Naive thymus-derived CD8-positive, alpha-beta T cell (primary cell): ENCODE data around the gene APOL2. TPM values are rescaled to one million over a fixed set of nuclear protein-coding genes. Genes with fewer than 3 reads are reported as not detected.
"Not testable (repeated sequence)": the region's sequence is repeated elsewhere in the genome, so short reads cannot be mapped to it uniquely, and the experiment has no call there.

Experiments used
- ATAC-seq, 2 donors: fragments of 150-1000 bp; cut with Tn5 transposase in 1 of 2; sonication (Bioruptor Pico), chemical (Tn5 transposase) in 1 of 2; 1 replicate in 1 of 2; 2 replicates in 1 of 2; pipeline ENCODE4 v1.10.0; 2021; ENCODE audit warnings: mild to moderate bottlenecking in 2 of 2, moderate library complexity in 2 of 2
- POLR2A ChIA-PET: fragments of 350-600 bp; sonication (Branson Sonifier 250); formaldehyde crosslinking; loops from one replicate; lab custom pipeline; 2021; ENCODE audit warnings: antibody characterized with exemption; lab: Charles Lee
- DNase-seq, 10 donors: peaks; one replicate each; pipeline versions ENCODE4 v3.0.0 to v3.0.0-alpha.2; 2020 to 2022
- H3K27ac Mint-ChIP-seq, 10 donors: one replicate each; pipeline ENCODE4 v1.8.0; 2020 to 2022; ENCODE audit warnings: mild to moderate bottlenecking in 10 of 10, mixed read lengths in 10 of 10, moderate library complexity in 4 of 10, inconsistent platforms in 1 of 10
- H3K27me3 Mint-ChIP-seq, 5 donors: one replicate each; pipeline ENCODE4 v1.8.0; 2021 to 2022; ENCODE audit warnings: mixed read lengths in 5 of 5
- H3K36me3 Mint-ChIP-seq, 3 donors: one replicate each; pipeline ENCODE4 v1.8.0; 2020 to 2022; ENCODE audit warnings: mixed read lengths in 3 of 3, mild to moderate bottlenecking in 2 of 3, inconsistent platforms in 1 of 3
- H3K4me1 Mint-ChIP-seq, 4 donors: one replicate each; pipeline ENCODE4 v1.8.0; 2021 to 2022; ENCODE audit warnings: mixed read lengths in 4 of 4
- H3K4me3 Mint-ChIP-seq, 10 donors: one replicate each; pipeline ENCODE4 v1.8.0; 2020 to 2022; ENCODE audit warnings: mild to moderate bottlenecking in 10 of 10, mixed read lengths in 10 of 10, moderate library complexity in 6 of 10, inconsistent platforms in 1 of 10
- H3K9me3 Mint-ChIP-seq, 9 donors: one replicate each; pipeline ENCODE4 v1.8.0; 2020 to 2022; ENCODE audit warnings: mixed read lengths in 9 of 9, mild to moderate bottlenecking in 3 of 9, inconsistent platforms in 1 of 9, moderate library complexity in 1 of 9
- polyA plus RNA-seq, 3 donors: library from polyadenylated mRNA; unstranded; fragments of 300-500 nt; fragmentation: Illumina TruSeq; gene quantifications; one replicate each; pipeline ENCODE4 v1.2.3, GENCODE V29; 2021
- total RNA-seq, 8 experiments: library from RNA in 2 of 8; stranded (reverse) in 2 of 8; gene quantifications; one replicate each; pipeline ENCODE4 v1.2.3 and lab custom pipeline; 2021 to 2026

APOL2 gene
- total and polyA plus RNA-seq, 5 experiments from 2014 or later: 11.7 to 64.1 (median 16.4) TPM

DNA sequence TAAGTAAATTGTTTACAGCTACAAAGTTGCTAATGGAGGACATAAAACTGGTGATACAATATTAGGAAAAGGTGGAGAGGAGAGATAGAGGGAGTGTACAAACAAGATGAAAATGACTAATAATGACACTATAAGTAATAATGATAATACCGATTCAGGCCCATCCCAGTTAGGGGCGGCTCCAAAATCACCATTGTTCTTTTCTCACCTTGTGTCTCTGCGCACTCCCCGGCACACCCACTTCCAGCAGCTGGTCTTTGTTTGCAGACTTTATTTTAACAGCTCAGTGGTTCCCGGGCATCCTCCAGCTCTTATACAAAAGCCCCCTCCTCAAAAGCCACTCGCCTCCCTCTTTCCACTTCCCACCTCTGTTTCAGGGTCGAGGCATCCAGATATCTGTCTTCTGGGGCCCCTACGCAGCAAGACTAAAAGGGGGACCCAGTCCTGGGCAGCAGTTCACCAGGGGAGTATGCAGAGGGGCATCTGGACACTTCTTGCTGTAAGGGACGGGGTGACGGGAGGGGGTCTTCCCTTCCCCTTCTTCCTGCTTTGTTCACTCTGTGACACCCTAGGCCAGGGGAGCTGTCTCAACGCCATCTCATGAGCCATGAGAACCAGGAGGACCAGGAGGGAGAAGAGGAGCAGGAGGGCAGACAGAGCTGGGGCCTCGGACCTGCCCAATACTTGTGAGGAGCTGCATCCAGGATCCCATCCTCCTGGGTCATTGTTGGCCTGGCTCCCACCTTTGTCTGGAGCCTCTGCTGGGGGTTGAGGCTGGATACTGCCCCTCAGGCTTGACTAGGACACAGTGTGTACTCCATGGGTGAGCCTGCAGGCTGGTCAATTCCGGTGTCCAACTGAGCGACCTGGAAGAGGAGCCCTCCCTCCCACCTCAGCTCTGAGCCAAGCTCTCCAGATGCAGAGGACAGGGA lies 2.7 kb downstream of the APOL2 start:
- Mint-ChIP-seq H3K36me3 (peaks cover 12 to 61% (median 34%) of the 10 kb centered on the region in 3 donors), H3K27ac (peak overlapping the region in 6 of 10 donors; percentile 18 to 100 (median 40)), H3K4me3 (peak overlapping the region in 9 of 10 donors; percentile 59 to 100 (median 98)), H3K27me3 (no peaks in the 10 kb centered on the region), H3K9me3 (peaks cover 0 to 2% (median 0%) of the 10 kb centered on the region in 9 donors), H3K4me1 (peaks cover 41 to 66% (median 62%) of the 10 kb centered on the region in 4 donors)
- POLR2A ChIA-PET: no interaction called here
- ATAC-seq (no peak), DNase-seq (peak in 1 of 10 donors; percentile 8)

GRCh38 chr22:36235585-36235984 lies 3.7 kb downstream of the APOL2 start:
- ATAC-seq (no peak), DNase-seq (no peak)
- H3K27me3 Mint-ChIP-seq: no peaks in the 10 kb centered on the region
- H3K4me3 Mint-ChIP-seq: peak overlapping the region in 9 of 10 donors; percentile 49 to 99 (median 59)
- H3K9me3 Mint-ChIP-seq: peaks cover 0 to 2% (median 0%) of the 10 kb centered on the region in 9 donors
- peaks cover 41 to 66% (median 62%) of the 10 kb centered on the region in 4 donors for H3K4me1 Mint-ChIP-seq
- POLR2A ChIA-PET: no interaction called here
- peaks cover 12 to 72% (median 39%) of the 10 kb centered on the region in 3 donors for H3K36me3 Mint-ChIP-seq
- H3K27ac Mint-ChIP-seq: peak overlapping the region in 5 of 10 donors; percentile 6 to 100 (median 27)

GRCh38 chr22:36234919-36235318 lies 4.4 kb downstream of the APOL2 start:
- Mint-ChIP-seq H3K27ac (peak overlapping the region in 5 of 10 donors; percentile 40 to 70 (median 61)), H3K36me3 (peaks cover 12 to 76% (median 40%) of the 10 kb centered on the region in 3 donors), H3K27me3 (no peaks in the 10 kb centered on the region), H3K4me1 (peaks cover 40 to 62% (median 59%) of the 10 kb centered on the region in 4 donors), H3K9me3 (peaks cover 0 to 2% (median 0%) of the 10 kb centered on the region in 9 donors), H3K4me3 (peak overlapping the region in 3 of 10 donors; percentile 2 to 22 (median 20))
- ATAC-seq: no peak
- DNase-seq: peak in 1 of 10 donors; percentile 8
- POLR2A ChIA-PET: no interaction called here

GRCh38 chr22:36234213-36234612 lies 5.1 kb downstream of the APOL2 start:
- POLR2A ChIA-PET: no interaction called here
- Mint-ChIP-seq H3K9me3 (peaks cover 0 to 2% (median 0%) of the 10 kb centered on the region in 9 donors), H3K27ac (peak overlapping the region in 6 of 10 donors; percentile 0 to 70 (median 58)), H3K27me3 (no peaks in the 10 kb centered on the region), H3K4me1 (peaks cover 34 to 55% (median 52%) of the 10 kb centered on the region in 4 donors), H3K36me3 (peaks cover 12 to 83% (median 40%) of the 10 kb centered on the region in 3 donors), H3K4me3 (no peak overlapping the region)
- ATAC-seq (no peak), DNase-seq (no peak)

GRCh38 chr22:36233796-36234195 lies 5.5 kb downstream of the APOL2 start:
- Mint-ChIP-seq H3K9me3 (peaks cover 0 to 2% (median 0%) of the 10 kb centered on the region in 9 donors), H3K27me3 (no peaks in the 10 kb centered on the region), H3K4me3 (no peak overlapping the region), H3K27ac (peak overlapping the region in 3 of 10 donors; percentile 0 to 70 (median 37)), H3K4me1 (peaks cover 31 to 51% (median 49%) of the 10 kb centered on the region in 4 donors), H3K36me3 (peaks cover 12 to 87% (median 40%) of the 10 kb centered on the region in 3 donors)
- POLR2A ChIA-PET: no interaction called here
- no peak for DNase-seq
- ATAC-seq: no peak

DNA sequence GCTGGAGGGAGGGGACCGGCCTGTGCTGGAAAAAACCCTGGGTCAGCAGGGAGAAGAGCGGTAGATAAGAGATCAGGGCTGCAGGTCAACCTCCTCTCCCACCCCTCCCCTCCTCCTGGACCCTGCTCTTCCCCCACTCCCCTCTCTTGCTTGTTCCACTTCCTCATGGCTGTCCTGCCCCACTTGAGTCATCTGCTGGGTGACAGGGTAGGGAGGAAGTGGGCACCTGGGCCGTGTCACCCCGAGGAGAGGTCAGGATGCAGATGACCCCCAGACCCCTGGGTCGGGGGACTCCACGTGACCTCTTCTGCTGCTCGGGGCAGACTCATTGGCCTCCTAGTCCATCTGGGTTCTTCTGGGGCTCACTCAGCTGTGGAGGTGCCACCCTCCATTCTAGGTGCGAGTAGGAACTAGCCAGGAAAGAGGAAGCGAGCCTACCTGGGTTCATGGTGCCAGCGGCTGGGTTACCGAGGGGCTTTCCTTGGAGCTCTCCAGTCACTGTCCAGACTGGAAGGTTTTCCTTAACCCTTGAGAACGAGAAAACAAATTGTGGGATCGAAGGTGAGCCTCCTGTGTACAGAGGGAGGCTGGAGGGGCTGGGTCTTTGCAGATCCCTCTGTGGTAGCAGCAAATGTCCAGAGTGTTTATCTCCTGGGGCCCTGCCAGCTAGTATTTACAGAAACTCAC lies 6.5 kb downstream of the APOL2 start:
- POLR2A ChIA-PET: no interaction called here
- Mint-ChIP-seq H3K4me1 (peaks cover 25 to 42% (median 40%) of the 10 kb centered on the region in 4 donors), H3K27ac (peak overlapping the region in 2 of 10 donors; percentile 74), H3K4me3 (no peak overlapping the region), H3K36me3 (peaks cover 12 to 92% (median 42%) of the 10 kb centered on the region in 3 donors), H3K9me3 (peaks cover 0 to 2% (median 0%) of the 10 kb centered on the region in 9 donors), H3K27me3 (no peaks in the 10 kb centered on the region)
- DNase-seq: no peak
- ATAC-seq: no peak

GRCh38 chr22:36231051-36231450 lies 8.3 kb downstream of the APOL2 start:
- H3K9me3 Mint-ChIP-seq, ATAC-seq, H3K4me3 Mint-ChIP-seq, DNase-seq, H3K27me3 Mint-ChIP-seq: not testable (repeated sequence)
- POLR2A ChIA-PET: interaction anchor here (0.6 kb wide), 1 partner anchor 859 kb away, joined by 3 read pairs; no protein-coding TSS in a partner anchor
- peaks cover 9 to 83% (median 41%) of the 10 kb centered on the region in 3 donors for H3K36me3 Mint-ChIP-seq
- H3K27ac Mint-ChIP-seq: peak overlapping the region in 1 of 10 donors; percentile 17
- H3K4me1 Mint-ChIP-seq: peaks cover 16 to 25% (median 22%) of the 10 kb centered on the region in 4 donors

GRCh38 chr22:36229649-36230048 lies 9.7 kb downstream of the APOL2 start:
- Mint-ChIP-seq H3K36me3 (peaks cover 0 to 70% (median 28%) of the 10 kb centered on the region in 3 donors), H3K27ac (peak overlapping the region in 3 of 10 donors; percentile 24 to 71 (median 52)), H3K4me1 (peaks cover 8 to 11% (median 9%) of the 10 kb centered on the region in 4 donors)
- H3K9me3 Mint-ChIP-seq, ATAC-seq, H3K4me3 Mint-ChIP-seq, H3K27me3 Mint-ChIP-seq, DNase-seq, POLR2A ChIA-PET: not testable (repeated sequence)

GRCh38 chr22:36228944-36229343 lies 10.4 kb downstream of the APOL2 start:
- Mint-ChIP-seq H3K9me3 (no peaks in the 10 kb centered on the region), H3K36me3 (peaks cover 0 to 63% (median 27%) of the 10 kb centered on the region in 3 donors), H3K4me1 (peaks cover 2 to 4% (median 3%) of the 10 kb centered on the region in 4 donors), H3K4me3 (no peak overlapping the region), H3K27ac (no peak overlapping the region), H3K27me3 (no peaks in the 10 kb centered on the region)
- POLR2A ChIA-PET: no interaction called here
- no peak for DNase-seq
- ATAC-seq: no peak

GRCh38 chr22:36228369-36228768 lies 11.0 kb downstream of the APOL2 start:
- H3K4me3 Mint-ChIP-seq, DNase-seq, ATAC-seq, POLR2A ChIA-PET, H3K4me1 Mint-ChIP-seq, H3K9me3 Mint-ChIP-seq, H3K27me3 Mint-ChIP-seq, H3K27ac Mint-ChIP-seq: not testable (repeated sequence)
- peaks cover 0 to 57% (median 24%) of the 10 kb centered on the region in 3 donors for H3K36me3 Mint-ChIP-seq

GRCh38 chr22:36227806-36228205 lies 11.5 kb downstream of the APOL2 start:
- POLR2A ChIA-PET: interaction anchor here (0.7 kb wide), 1 partner anchor 16 kb away, joined by 6 read pairs; no protein-coding TSS in a partner anchor

GRCh38 chr22:36227396-36227795 lies 11.9 kb downstream of the APOL2 start:
- no peaks in the 10 kb centered on the region for H3K27me3 Mint-ChIP-seq
- ATAC-seq: no peak
- peaks cover 0 to 48% (median 22%) of the 10 kb centered on the region in 3 donors for H3K36me3 Mint-ChIP-seq

More at GRCh38 chr22:36227806-36228205, 11.5 kb downstream of the APOL2 start:
- H3K27ac Mint-ChIP-seq: peak overlapping the region in 1 of 10 donors; percentile 61
- H3K4me1 Mint-ChIP-seq: peaks cover 0 to 2% (median under 1%) of the 10 kb centered on the region in 4 donors
- ATAC-seq (no peak), DNase-seq (no peak)
- no peak overlapping the region for H3K4me3 Mint-ChIP-seq
- H3K36me3 Mint-ChIP-seq: peaks cover 0 to 52% (median 22%) of the 10 kb centered on the region in 3 donors
- no peaks in the 10 kb centered on the region for H3K9me3 Mint-ChIP-seq
- no peaks in the 10 kb centered on the region for H3K27me3 Mint-ChIP-seq

More at GRCh38 chr22:36227396-36227795, 11.9 kb downstream of the APOL2 start:
- Mint-ChIP-seq H3K4me1 (peaks cover 0 to 2% (median 1%) of the 10 kb centered on the region in 4 donors), H3K9me3 (no peaks in the 10 kb centered on the region), H3K4me3 (no peak overlapping the region), H3K27ac (peak overlapping the region in 1 of 10 donors; percentile 61)
- POLR2A ChIA-PET: interaction anchor here (0.7 kb wide), 1 partner anchor 16 kb away, joined by 6 read pairs; no protein-coding TSS in a partner anchor
- DNase-seq: no peak
